ENCODE results near the gene CEACAM7.

Gene CEACAM7

DNA sequence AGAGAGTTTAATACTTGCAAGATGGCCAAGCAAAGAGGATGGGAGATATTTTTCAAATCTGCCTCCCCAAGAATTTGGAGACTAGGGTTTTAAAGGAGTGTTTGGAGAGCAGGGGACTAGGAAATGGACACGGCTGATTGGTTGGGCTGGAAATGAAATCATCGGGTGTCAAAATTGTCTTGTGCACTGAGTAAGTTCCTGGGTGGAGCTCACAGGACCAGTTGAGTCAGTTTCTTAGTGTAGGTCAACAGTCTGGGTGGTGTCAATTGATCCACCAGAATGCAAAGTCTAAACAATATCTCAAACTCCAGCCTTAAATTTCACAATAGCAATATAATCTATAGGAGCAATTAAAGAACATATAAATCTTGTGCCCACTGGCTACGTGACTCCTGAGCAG is 38.2 kb downstream of the CEACAM7 start:
- H3K9me3 Mint-ChIP-seq (ENCODE audit: low read depth): no peaks in the 10 kb centered on the region
- H3K4me1 Mint-ChIP-seq (ENCODE audit: low read depth): no peaks in the 10 kb centered on the region
- H3K27ac Mint-ChIP-seq: no peak overlapping the region
- H3K27me3 Mint-ChIP-seq: peaks cover 17% of the 10 kb centered on the region
- H3K4me3 Mint-ChIP-seq: no peak overlapping the region
- H3K36me3 Mint-ChIP-seq: peaks cover 3% of the 10 kb centered on the region

DNA sequence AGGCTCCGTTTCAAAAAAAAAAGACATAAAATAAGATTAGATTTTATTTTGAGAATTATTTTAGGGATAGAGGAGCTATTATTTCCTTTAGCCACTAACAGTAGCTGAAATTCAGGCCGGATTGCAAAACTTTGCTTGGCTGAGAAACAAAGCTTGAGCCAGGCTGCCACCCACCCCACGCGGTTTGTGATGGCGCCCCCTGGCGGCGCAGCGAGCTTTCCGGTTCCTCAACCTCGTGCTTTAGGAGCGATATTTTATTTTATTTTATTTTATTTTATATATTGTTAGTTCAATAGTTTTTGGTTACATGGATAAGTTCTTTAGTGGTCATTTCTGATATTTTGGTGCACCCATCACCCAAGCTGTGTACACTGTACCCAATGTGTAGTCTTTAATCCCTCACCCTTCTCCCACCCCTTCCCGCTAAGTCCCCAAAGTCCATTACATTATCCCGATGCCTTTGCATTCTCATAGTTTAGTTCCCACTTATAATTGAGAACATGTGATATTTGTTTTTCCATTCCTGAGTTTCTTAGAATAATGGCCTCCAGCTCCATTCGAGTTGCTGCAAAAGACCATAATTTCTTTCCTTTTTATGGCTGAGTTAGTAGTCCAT is 41.4 kb downstream of the CEACAM7 start:
- no peak overlapping the region for H3K27ac Mint-ChIP-seq
- H3K27me3 Mint-ChIP-seq: peaks cover 16% of the 10 kb centered on the region
- H3K4me1 Mint-ChIP-seq (ENCODE audit: low read depth): peaks cover 3% of the 10 kb centered on the region
- H3K36me3 Mint-ChIP-seq: no peaks in the 10 kb centered on the region
- H3K9me3 Mint-ChIP-seq (ENCODE audit: low read depth): no peaks in the 10 kb centered on the region
- no peak overlapping the region for H3K4me3 Mint-ChIP-seq

DNA sequence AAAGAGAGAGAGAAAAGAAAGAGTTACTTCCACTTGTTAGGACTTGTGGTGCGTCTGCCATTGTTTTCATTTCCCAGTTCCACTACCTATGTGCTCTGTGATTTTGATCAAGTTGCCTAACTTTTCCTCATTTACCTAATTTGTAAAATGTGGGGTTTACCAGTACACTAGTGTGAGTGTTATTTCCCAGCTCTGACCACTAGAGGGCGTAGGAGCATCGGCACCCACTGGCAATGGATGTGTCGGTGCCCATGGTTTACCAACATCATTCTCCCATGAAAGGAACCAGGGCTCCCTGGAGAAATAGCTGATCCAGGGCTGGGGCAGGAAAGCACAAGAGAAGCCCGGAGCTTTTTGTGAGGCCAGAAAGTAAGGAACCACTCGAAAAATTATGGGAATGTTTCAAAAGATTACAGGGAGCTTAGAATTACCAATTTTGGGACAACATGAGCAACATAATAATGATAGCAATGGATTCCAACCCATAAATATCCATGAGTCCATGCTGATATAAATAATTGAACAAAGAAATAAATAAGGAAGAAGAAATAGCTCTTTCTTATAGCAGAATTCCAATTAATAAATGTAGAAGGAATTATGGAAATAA is 46.1 kb downstream of the CEACAM7 start:
- Mint-ChIP-seq H3K27ac (no peak overlapping the region), H3K9me3 (ENCODE audit: low read depth) (no peaks in the 10 kb centered on the region), H3K4me3 (no peak overlapping the region), H3K4me1 (ENCODE audit: low read depth) (peaks cover 30% of the 10 kb centered on the region), H3K36me3 (no peaks in the 10 kb centered on the region), H3K27me3 (peaks cover 7% of the 10 kb centered on the region)

DNA sequence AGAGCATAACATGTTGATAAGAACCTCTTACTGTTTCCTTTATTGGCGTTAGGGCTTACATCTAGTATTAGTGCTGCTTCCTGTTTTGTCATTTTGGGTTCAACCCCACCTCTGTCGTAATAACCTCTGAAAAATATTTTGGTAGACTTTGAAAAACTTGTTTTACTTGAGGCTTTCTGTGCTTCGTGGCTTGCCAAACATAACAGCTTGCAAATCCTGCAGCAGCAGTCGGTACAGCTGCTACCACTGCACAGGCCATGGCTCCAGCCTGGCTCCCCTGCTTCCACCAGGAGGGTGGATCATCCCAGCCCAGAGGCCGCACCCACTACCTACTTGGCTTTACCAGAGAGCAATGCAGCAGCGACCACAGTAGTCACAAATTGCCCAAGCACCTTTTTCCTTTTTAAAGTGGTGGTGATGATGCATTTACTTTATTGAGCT is 49.4 kb downstream of the CEACAM7 start:
- Mint-ChIP-seq H3K4me3 (no peak overlapping the region), H3K9me3 (ENCODE audit: low read depth) (no peaks in the 10 kb centered on the region), H3K4me1 (ENCODE audit: low read depth) (peaks cover 30% of the 10 kb centered on the region), H3K27ac (no peak overlapping the region), H3K36me3 (no peaks in the 10 kb centered on the region), H3K27me3 (peaks cover 13% of the 10 kb centered on the region)

DNA sequence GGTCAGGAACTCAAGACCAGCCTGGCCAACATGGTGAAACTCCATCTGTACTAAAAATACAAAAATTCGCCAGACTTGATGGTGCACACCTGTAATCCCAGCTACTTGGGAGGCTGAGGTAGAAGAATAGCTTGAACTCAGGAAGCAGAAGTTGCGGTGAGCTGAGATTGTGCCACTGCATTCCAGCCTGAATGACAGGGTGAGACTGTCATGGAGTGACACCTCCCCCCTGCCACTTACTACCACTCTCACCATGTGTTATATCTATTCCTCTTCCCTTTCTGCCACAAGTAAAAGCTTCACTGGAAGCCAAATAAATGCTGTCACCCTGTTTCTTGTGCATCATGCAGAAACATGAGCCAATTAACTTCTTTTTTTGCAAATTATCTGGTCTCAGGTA is 50.6 kb downstream of the CEACAM7 start:
- Mint-ChIP-seq H3K9me3 (ENCODE audit: low read depth) (no peaks in the 10 kb centered on the region), H3K4me3 (no peak overlapping the region), H3K27ac (no peak overlapping the region), H3K4me1 (ENCODE audit: low read depth) (peaks cover 30% of the 10 kb centered on the region), H3K27me3 (peaks cover 15% of the 10 kb centered on the region), H3K36me3 (peaks cover 2% of the 10 kb centered on the region)

DNA sequence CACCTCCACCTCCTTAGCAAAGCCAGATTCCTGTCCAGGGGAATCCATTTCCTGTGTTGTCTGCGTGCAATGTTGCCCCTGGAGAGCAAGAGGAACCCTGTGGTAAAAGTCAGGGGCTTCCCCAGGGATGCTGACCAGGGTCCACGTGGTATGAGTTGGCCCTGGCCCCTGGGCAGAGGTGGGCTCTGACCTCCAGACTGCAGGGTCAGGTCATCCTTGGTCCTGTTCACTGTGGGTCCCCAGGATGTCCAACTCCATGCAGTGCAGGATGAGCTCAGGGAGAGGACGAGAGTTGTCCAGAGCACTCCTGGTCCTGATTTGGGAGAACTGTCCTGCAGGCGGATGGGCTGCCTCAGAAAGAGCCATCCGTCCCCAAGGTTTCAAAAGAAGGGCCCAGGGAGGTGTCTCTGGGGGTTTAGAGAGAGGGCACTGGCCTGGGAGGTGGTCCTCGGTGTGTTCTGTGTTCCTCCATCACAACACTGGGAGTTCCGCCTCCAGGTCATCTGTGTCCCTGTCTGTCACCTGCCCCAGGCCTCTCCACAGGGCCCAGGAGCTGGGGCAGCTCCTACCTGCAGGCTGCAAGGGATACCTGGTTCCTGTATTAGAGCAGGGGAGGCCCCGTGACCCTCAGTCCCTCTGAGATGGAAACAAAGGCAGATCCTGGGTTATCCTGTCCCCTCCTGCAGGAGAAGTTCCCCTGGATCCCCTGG is 59.9 kb downstream of the CEACAM7 start:
- Mint-ChIP-seq H3K9me3 (ENCODE audit: low read depth) (peaks cover 3% of the 10 kb centered on the region), H3K27ac (no peak overlapping the region), H3K36me3 (peaks cover 2% of the 10 kb centered on the region), H3K27me3 (peaks cover 11% of the 10 kb centered on the region), H3K4me1 (ENCODE audit: low read depth) (no peaks in the 10 kb centered on the region), H3K4me3 (no peak overlapping the region)

DNA sequence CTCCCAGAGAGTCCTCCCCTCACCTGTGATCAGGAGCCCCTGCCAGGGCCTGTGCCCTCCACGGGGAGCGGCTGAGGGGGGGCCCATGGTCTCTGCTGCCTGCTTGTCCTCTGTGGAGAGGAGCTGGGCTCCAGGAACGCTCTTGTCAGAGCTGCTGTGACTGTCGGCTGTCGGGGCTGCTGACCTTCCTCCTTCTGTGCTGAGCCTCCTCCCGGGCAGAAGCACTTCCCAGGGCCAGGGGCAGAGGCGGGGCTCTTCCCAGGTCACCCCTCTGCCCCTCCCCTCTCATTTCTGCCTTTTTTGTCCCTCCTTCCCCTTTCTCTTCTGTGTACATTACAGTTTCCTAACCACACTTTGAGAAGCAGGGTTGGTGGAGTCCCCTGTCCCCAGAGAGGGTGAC is 61.2 kb downstream of the CEACAM7 start, which contains the start of gene CEACAM4:
CEACAM4 (minus strand) TSS at position 198 of the 400 bp plus-strand sequence; CDS start at position 87, 111 bp downstream.
- Mint-ChIP-seq H3K36me3 (no peaks in the 10 kb centered on the region), H3K27ac (no peak within 1 kb of the TSS), H3K4me1 (ENCODE audit: low read depth) (no peaks in the 10 kb centered on the region), H3K4me3 (no peak within 1 kb of the TSS), H3K27me3 (peaks cover 8% of the 10 kb centered on the region), H3K9me3 (ENCODE audit: low read depth) (peaks cover 3% of the 10 kb centered on the region)

DNA sequence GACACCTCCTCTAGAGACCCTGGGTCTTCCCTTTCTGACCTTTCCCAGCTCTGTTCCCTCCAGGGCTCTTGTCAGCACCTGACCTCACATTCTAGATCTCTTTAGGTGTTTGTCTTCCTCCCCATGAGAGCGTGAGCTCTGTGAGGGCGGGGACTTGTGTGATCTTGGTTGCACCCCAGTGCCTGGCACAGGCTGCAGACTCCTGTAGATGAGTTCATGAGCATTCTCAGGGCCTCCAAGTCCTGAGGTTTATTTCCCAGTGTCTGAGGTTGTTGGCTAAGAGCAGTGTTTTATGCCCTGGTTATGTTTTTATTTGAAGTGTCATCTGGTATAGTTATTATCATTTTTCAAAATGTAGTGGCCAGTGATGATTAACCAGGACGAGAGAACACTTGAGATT is 61.8 kb downstream of the CEACAM7 start:
- Mint-ChIP-seq H3K4me3 (no peak overlapping the region), H3K27ac (no peak overlapping the region), H3K36me3 (no peaks in the 10 kb centered on the region), H3K27me3 (peaks cover 5% of the 10 kb centered on the region), H3K9me3 (ENCODE audit: low read depth) (no peaks in the 10 kb centered on the region), H3K4me1 (ENCODE audit: low read depth) (no peaks in the 10 kb centered on the region)

DNA sequence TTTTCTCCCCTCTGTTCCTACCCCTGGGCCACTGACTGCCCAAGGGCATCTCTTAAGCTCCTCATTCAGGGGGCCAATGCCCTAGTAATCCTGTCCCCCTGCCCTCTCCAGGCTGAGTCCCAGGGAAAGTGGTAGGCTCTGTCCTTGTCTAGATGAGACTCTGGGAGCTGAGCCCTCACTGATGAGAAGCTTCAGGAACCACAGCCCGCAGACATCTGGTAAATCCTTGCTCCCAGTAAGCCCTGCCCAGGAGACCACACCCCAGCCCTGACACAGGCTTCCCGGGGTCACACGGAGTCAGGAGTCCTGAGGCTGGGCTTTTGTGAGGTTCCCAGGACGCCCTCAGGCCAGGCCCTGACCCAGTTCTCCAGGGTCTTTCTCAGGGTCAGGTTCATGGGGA is 63.1 kb downstream of the CEACAM7 start:
- no peaks in the 10 kb centered on the region for H3K9me3 Mint-ChIP-seq (ENCODE audit: low read depth)
- H3K36me3 Mint-ChIP-seq: no peaks in the 10 kb centered on the region
- H3K4me1 Mint-ChIP-seq (ENCODE audit: low read depth): no peaks in the 10 kb centered on the region
- H3K4me3 Mint-ChIP-seq: no peak overlapping the region
- H3K27ac Mint-ChIP-seq: no peak overlapping the region
- H3K27me3 Mint-ChIP-seq: peaks cover 5% of the 10 kb centered on the region

DNA sequence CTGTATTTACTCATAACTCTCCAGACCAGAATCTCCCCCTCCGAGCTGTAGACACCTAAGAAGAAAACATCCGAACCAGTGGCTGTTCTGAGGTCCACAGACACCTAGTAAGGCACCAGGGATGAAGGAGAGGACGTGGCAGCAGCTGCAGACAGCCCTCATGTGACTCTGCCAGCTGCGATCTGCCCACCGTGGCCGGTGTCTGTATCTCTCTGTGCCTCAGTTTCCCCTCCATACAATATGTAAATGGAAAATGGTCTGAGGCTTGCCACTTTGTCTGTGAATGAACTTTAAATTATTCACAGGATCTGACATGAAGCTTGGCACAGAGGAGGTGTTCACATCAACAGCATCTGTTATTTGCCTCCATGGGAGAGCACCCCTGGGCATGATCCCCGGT is 63.6 kb downstream of the CEACAM7 start:
- H3K4me3 Mint-ChIP-seq: no peak overlapping the region
- H3K36me3 Mint-ChIP-seq: no peaks in the 10 kb centered on the region
- no peaks in the 10 kb centered on the region for H3K9me3 Mint-ChIP-seq (ENCODE audit: low read depth)
- H3K27me3 Mint-ChIP-seq: peaks cover 5% of the 10 kb centered on the region
- no peak overlapping the region for H3K27ac Mint-ChIP-seq
- H3K4me1 Mint-ChIP-seq (ENCODE audit: low read depth): no peaks in the 10 kb centered on the region

DNA sequence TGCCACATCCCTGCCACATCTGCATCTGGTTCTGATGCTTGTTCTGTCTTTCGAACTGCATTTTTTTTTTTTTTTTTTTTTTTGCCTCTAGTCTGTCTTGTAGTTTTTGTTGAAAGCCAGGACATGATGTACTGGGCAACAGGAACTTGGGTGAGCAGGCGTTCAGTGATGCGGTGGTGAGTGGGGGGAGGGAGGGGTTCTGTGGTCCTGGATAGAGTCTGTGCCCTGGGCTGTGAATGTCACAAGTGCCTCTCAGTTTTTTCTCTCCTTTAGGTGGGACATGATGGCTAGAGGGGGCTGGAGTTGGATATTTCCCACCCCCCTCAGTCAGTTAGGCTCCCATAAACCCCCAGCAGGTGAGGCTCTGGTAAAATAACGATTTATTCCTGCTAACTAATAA is 64.7 kb downstream of the CEACAM7 start:
- no peaks in the 10 kb centered on the region for H3K36me3 Mint-ChIP-seq
- no peaks in the 10 kb centered on the region for H3K4me1 Mint-ChIP-seq (ENCODE audit: low read depth)
- no peak overlapping the region for H3K4me3 Mint-ChIP-seq
- H3K9me3 Mint-ChIP-seq (ENCODE audit: low read depth): no peaks in the 10 kb centered on the region
- no peak overlapping the region for H3K27ac Mint-ChIP-seq
- peaks cover 5% of the 10 kb centered on the region for H3K27me3 Mint-ChIP-seq
